ENCODE measurements around the gene PPP1R9A. TPM values are rescaled to one million over a fixed set of nuclear protein-coding genes. Genes with fewer than 3 reads are reported as not detected.

Gene PPP1R9A
- total RNA-seq, 2 donors from 2014 or later: 15.1 to 29.4 TPM

GRCh38 chr7:94972296-94972695 is 64.9 kb downstream of the PPP1R9A start:
- DNase-seq (ENCODE audit: low spot score): no peak

DNA sequence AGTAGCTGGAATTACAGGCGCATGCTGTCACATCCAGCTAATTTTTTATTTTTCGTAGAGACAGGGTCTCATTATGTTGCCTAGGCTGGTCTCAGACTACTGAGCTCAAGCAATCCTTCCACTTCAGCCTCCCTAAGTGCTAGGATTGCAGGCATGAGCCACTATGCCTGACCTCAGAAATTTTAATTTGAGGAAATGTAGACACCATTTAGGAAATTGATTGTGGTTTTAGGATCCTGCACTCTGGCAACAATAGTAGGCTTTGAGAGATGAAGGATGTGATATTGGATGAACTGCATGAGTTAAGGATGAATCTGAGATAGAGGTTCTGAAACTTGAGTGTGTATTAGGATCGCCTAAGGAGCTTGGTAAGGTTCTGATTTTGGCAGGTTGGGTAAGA is 66.5 kb downstream of the PPP1R9A start:
- Histone ChIP-seq H3K27me3 (replicated peaks; ENCODE audit: insufficient read depth) (no peaks in the 10 kb centered on the region), H3K9me3 (no peaks in the 10 kb centered on the region), H3K4me1 (replicated peaks) (no peaks in the 10 kb centered on the region), H3K27ac (no peak overlapping the region), H3K4me3 (no peak overlapping the region), H3K36me3 (no peaks in the 10 kb centered on the region)
- intact Hi-C loops (cut with DNase I): no loop called here
- TF ChIP-seq POLR2A (IDR thresholded peaks at IDR 0.05) (no peak), POLR2AphosphoS5 (IDR thresholded peaks at IDR 0.05) (no peak)
- TF ChIP-seq, protein P1, sequence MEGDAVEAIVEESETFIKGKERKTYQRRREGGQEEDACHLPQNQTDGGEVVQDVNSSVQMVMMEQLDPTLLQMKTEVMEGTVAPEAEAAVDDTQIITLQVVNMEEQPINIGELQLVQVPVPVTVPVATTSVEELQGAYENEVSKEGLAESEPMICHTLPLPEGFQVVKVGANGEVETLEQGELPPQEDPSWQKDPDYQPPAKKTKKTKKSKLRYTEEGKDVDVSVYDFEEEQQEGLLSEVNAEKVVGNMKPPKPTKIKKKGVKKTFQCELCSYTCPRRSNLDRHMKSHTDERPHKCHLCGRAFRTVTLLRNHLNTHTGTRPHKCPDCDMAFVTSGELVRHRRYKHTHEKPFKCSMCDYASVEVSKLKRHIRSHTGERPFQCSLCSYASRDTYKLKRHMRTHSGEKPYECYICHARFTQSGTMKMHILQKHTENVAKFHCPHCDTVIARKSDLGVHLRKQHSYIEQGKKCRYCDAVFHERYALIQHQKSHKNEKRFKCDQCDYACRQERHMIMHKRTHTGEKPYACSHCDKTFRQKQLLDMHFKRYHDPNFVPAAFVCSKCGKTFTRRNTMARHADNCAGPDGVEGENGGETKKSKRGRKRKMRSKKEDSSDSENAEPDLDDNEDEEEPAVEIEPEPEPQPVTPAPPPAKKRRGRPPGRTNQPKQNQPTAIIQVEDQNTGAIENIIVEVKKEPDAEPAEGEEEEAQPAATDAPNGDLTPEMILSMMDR (IDR thresholded peaks at IDR 0.05): no peak
- no peak for DNase-seq (ENCODE audit: low spot score)
- 92% methylated on average over 3 of the region's 3 CpGs for WGBS

More at GRCh38 chr7:94972296-94972695, 64.9 kb downstream of the PPP1R9A start:
- Histone ChIP-seq H3K4me3 (no peak overlapping the region), H3K27me3 (replicated peaks; ENCODE audit: insufficient read depth) (no peaks in the 10 kb centered on the region), H3K36me3 (no peaks in the 10 kb centered on the region), H3K4me1 (replicated peaks) (no peaks in the 10 kb centered on the region), H3K27ac (no peak overlapping the region), H3K9me3 (no peaks in the 10 kb centered on the region)
- no peak for TF ChIP-seq POLR2AphosphoS5 (IDR thresholded peaks at IDR 0.05)
- no peak for TF ChIP-seq POLR2A (IDR thresholded peaks at IDR 0.05)
- TF ChIP-seq, protein P1 (IDR thresholded peaks at IDR 0.05): no peak
- WGBS: 33% methylated on average over 2 of the region's 2 CpGs
- intact Hi-C loops (cut with DNase I): no loop called here

DNA sequence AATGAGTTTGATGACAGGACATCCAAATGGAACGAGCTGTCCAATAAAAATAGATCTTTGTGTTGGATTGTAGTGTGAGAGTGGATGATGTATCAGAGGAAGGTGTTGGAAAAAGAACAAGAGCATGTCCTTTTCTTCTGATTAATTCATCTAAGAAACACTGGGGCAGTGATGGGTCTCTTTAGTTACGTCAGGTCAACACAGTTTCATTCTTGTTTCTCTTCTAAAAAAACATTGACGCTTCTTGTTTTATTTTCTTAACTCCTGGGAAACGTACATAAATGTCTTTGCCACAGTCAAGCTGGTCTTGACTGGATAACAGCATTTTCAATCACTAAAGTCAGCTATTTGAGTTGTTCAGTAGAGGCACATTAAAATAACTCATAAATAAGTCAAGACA is 67.0 kb downstream of the PPP1R9A start:
- 61% methylated on average over 4 of the region's 4 CpGs for WGBS
- H3K9me3 ChIP-seq: no peaks in the 10 kb centered on the region
- no peak for DNase-seq (ENCODE audit: low spot score)
- H3K27me3 ChIP-seq (replicated peaks; ENCODE audit: insufficient read depth): no peaks in the 10 kb centered on the region
- H3K4me3 ChIP-seq: no peak overlapping the region
- H3K27ac ChIP-seq: no peak overlapping the region
- no peaks in the 10 kb centered on the region for H3K36me3 ChIP-seq
- no peaks in the 10 kb centered on the region for H3K4me1 ChIP-seq (replicated peaks)
- intact Hi-C loops (cut with DNase I): no loop called here
- TF ChIP-seq POLR2A (IDR thresholded peaks at IDR 0.05) (no peak), POLR2AphosphoS5 (IDR thresholded peaks at IDR 0.05) (no peak)
- TF ChIP-seq, protein P1 (IDR thresholded peaks at IDR 0.05): no peak

DNA sequence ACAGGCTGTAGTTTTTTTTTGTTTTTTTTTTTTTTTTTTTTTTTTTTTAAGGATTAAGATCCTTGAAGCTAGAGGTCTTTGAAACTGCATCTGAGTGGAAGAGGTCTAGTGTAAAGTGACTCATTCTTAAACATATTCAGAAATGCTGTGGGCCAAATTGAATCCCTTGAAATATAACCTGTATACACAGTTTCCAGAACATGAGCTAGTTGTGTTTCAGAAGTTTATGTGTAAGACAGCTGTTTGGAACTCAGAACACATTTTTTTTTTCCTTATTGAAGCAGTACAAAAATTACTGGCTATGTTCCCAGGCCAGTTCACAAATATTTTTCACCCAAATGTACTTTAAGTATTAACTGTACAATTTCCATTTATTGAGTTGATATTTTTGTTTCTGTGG is 67.9 kb downstream of the PPP1R9A start:
- intact Hi-C loops (cut with DNase I): no loop called here
- H3K27ac ChIP-seq: no peak overlapping the region

More for the DNA sequence above, 67.9 kb downstream of the PPP1R9A start:
- no peaks in the 10 kb centered on the region for H3K9me3 ChIP-seq
- H3K4me3 ChIP-seq: no peak overlapping the region
- H3K4me1 ChIP-seq (replicated peaks): no peaks in the 10 kb centered on the region
- DNase-seq (ENCODE audit: low spot score): no peak
- TF ChIP-seq POLR2A (IDR thresholded peaks at IDR 0.05) (no peak), POLR2AphosphoS5 (IDR thresholded peaks at IDR 0.05) (no peak)
- TF ChIP-seq, protein P1 (IDR thresholded peaks at IDR 0.05): no peak
- H3K36me3 ChIP-seq: no peaks in the 10 kb centered on the region
- no peaks in the 10 kb centered on the region for H3K27me3 ChIP-seq (replicated peaks; ENCODE audit: insufficient read depth)

Data from prostate gland (tissue), 2 donors.